A673 (cell line): ENCODE data around the gene TMEM255B. TPM values are rescaled to one million over a fixed set of nuclear protein-coding genes. Genes with fewer than 3 reads are reported as not detected.
"Not testable (repeated sequence)": the region's sequence is repeated elsewhere in the genome, so short reads cannot be mapped to it uniquely, and the experiment has no call there.

Experiments
- BruUV-seq: library from RNA; stranded (reverse); fragments of 400-500 nt; replicated peaks from 2 replicates; lab custom pipeline; 2021; lab: Mats Ljungman, UMichigan
- CTCF ChIA-PET: fragments of 300-600 bp; sonication (Branson Sonifier 250); formaldehyde crosslinking; loops from one replicate; lab custom pipeline; 2022; ENCODE audit warnings: antibody characterized with exemption; lab: Charles Lee
- POLR2A ChIA-PET: fragments of 300-600 bp; sonication (Branson Sonifier 250); formaldehyde crosslinking; loops from one replicate; lab custom pipeline; 2022; ENCODE audit warnings: antibody characterized with exemption; ENCODE audit not compliant: low non-redundant PET; lab: Charles Lee
- DNase-seq: peaks from one replicate; pipeline ENCODE4 v3.0.0-alpha.2; 2015; ENCODE audit warnings: low spot score
- H3K27ac ChIP-seq: fragments of 200-600 bp; sonication (generic); 2 replicates; pipeline ENCODE4 v1.5.1; 2016; ENCODE audit warnings: mixed run types, low read depth, mild to moderate bottlenecking, mixed read lengths, antibody characterized with exemption, low read length; ENCODE audit not compliant: poor library complexity, severe bottlenecking
- H3K27me3 ChIP-seq: fragments of 200-600 bp; sonication (generic); replicated peaks from 2 replicates; pipeline ENCODE4 v1.6.1; 2017; ENCODE audit warnings: mixed run types, low read depth, mild to moderate bottlenecking, mixed read lengths, antibody characterized with exemption, low read length; ENCODE audit not compliant: insufficient read depth, poor library complexity
- H3K36me3 ChIP-seq: fragments of 200-600 bp; sonication (generic); 2 replicates; pipeline ENCODE4 v1.6.1; 2016; ENCODE audit warnings: mixed run types, mild to moderate bottlenecking, mixed read lengths, antibody characterized with exemption, low read length; ENCODE audit not compliant: insufficient read depth, poor library complexity, severe bottlenecking
- H3K4me1 ChIP-seq: fragments of 200-600 bp; sonication (generic); 2 replicates; pipeline ENCODE4 v1.6.1; 2017; ENCODE audit warnings: mixed run types, mild to moderate bottlenecking, mixed read lengths, antibody characterized with exemption, low read length; ENCODE audit not compliant: insufficient read depth, poor library complexity, severe bottlenecking
- H3K4me3 ChIP-seq: fragments of 200-600 bp; sonication (generic); 2 replicates; pipeline ENCODE4 v1.5.1; 2016; ENCODE audit warnings: low read depth, mixed run types, mild to moderate bottlenecking, mixed read lengths, low read length; ENCODE audit not compliant: poor library complexity, severe bottlenecking
- H3K9me3 ChIP-seq: fragments of 200-600 bp; sonication (generic); 2 replicates; pipeline ENCODE4 v1.6.1; 2016; ENCODE audit warnings: mixed run types, low read depth, mild to moderate bottlenecking, mixed read lengths, antibody characterized with exemption, low read length; ENCODE audit not compliant: poor library complexity, severe bottlenecking
- EZH2 ChIP-seq: fragments of 200-600 bp; sonication (generic); IDR thresholded peaks from 2 replicates; pipeline ENCODE4 v1.6.1; 2017; ENCODE audit warnings: borderline replicate concordance, low read depth, mild to moderate bottlenecking, mixed read lengths, antibody characterized with exemption, low read length; ENCODE audit not compliant: poor library complexity, severe bottlenecking
- intact Hi-C: fragments of 100-400 bp; cut with micrococcal nuclease; formaldehyde crosslinking; loops from one replicate; pipeline ENCODE4 v1.10.0; 2022; ENCODE audit not compliant: unreplicated experiment
- total RNA-seq: library from RNA; stranded (reverse); gene quantifications from 2 replicates; pipeline ENCODE4 v1.2.3, GENCODE V29; 2021
- TF ChIP-seq, protein P1 (sequence below): fragments of 300-800, 200-600 bp; sonication (generic); conservative IDR thresholded peaks from 2 replicates; pipeline ENCODE4 v1.5.1; 2017; ENCODE audit warnings: low read depth, mild to moderate bottlenecking, antibody characterized with exemption, low read length, moderate library complexity, mixed read lengths

Gene TMEM255B
- total RNA-seq, 1 experiment from 2014 or later: 0.06 TPM

GRCh38 chr13:113789167-113789566, 30.1 kb downstream of the TMEM255B start:
- POLR2A ChIA-PET: no interaction called here
- H3K9me3 ChIP-seq: no peaks in the 10 kb centered on the region
- no peak for DNase-seq
- no peak overlapping the region for H3K27ac ChIP-seq
- no peaks in the 10 kb centered on the region for H3K36me3 ChIP-seq
- no peaks in the 10 kb centered on the region for H3K4me1 ChIP-seq
- CTCF ChIA-PET: no interaction called here
- peaks cover 34% of the 10 kb centered on the region for H3K27me3 ChIP-seq
- no TSS peak for BruUV-seq
- H3K4me3 ChIP-seq: no peak overlapping the region
- TF ChIP-seq, protein P1, sequence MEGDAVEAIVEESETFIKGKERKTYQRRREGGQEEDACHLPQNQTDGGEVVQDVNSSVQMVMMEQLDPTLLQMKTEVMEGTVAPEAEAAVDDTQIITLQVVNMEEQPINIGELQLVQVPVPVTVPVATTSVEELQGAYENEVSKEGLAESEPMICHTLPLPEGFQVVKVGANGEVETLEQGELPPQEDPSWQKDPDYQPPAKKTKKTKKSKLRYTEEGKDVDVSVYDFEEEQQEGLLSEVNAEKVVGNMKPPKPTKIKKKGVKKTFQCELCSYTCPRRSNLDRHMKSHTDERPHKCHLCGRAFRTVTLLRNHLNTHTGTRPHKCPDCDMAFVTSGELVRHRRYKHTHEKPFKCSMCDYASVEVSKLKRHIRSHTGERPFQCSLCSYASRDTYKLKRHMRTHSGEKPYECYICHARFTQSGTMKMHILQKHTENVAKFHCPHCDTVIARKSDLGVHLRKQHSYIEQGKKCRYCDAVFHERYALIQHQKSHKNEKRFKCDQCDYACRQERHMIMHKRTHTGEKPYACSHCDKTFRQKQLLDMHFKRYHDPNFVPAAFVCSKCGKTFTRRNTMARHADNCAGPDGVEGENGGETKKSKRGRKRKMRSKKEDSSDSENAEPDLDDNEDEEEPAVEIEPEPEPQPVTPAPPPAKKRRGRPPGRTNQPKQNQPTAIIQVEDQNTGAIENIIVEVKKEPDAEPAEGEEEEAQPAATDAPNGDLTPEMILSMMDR: no peak
- no peak for TF ChIP-seq EZH2
- intact Hi-C loops: no loop called here

GRCh38 chr13:113789931-113790330, 30.9 kb downstream of the TMEM255B start:
- BruUV-seq, H3K9me3 ChIP-seq, H3K36me3 ChIP-seq, H3K4me1 ChIP-seq, intact Hi-C loops, DNase-seq, CTCF ChIA-PET, POLR2A ChIA-PET, H3K4me3 ChIP-seq, H3K27ac ChIP-seq: not testable (repeated sequence)
- H3K27me3 ChIP-seq: peaks cover 27% of the 10 kb centered on the region

DNA sequence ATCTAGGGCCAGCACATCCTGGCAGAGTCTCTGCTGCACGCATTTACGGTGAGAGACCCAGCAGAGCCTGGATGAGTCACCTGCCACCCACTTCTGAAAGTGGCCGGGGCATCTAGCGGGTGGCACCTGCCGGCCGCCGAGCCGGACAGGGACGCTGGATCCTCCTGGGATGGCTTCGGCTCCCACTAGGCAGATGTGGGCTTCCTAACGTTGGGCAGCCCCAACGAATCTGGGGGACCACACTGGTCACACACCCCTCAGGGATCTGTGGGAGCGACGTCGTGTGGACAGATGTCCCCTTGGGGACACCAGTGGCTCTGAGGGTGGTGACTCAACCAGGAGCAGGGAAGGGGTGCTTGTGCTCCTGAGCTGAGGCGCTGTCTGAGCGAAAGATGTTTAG, 32.2 kb downstream of the TMEM255B start:
- intact Hi-C loops: no loop called here
- no TSS peak for BruUV-seq
- POLR2A ChIA-PET: no interaction called here
- H3K27me3 ChIP-seq: peaks cover 19% of the 10 kb centered on the region
- no peaks in the 10 kb centered on the region for H3K9me3 ChIP-seq
- H3K4me3 ChIP-seq: no peak overlapping the region
- DNase-seq: no peak
- H3K36me3 ChIP-seq: no peaks in the 10 kb centered on the region
- CTCF ChIA-PET: no interaction called here
- no peak overlapping the region for H3K27ac ChIP-seq
- H3K4me1 ChIP-seq: no peaks in the 10 kb centered on the region
- TF ChIP-seq, protein P1: no peak
- no peak for TF ChIP-seq EZH2

DNA sequence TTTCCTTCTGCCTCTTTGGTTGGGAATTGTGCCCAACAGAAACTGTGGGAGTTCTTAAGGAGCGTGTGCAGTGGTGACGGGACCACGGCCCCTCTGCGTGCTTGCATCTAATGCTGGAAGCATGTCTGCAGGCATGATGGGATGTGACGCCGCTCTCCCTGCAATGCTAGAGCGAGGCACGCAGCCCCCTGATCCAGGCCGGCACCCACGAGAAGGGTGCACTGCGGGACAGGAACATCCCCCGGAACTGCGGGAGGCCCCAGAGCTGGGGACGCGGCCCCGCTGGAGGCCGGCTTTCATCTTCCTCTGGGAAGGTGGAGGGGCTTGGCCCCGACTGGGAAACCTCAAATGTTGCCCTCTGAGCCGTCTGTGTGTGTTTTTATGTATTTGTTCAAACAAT, 32.7 kb downstream of the TMEM255B start:
- Histone ChIP-seq H3K4me3 (no peak overlapping the region), H3K9me3 (no peaks in the 10 kb centered on the region), H3K27me3 (peaks cover 19% of the 10 kb centered on the region), H3K36me3 (no peaks in the 10 kb centered on the region), H3K4me1 (no peaks in the 10 kb centered on the region), H3K27ac (no peak overlapping the region)
- POLR2A ChIA-PET: no interaction called here
- no peak for DNase-seq
- CTCF ChIA-PET: no interaction called here
- intact Hi-C loops: no loop called here
- TF ChIP-seq EZH2: no peak
- TF ChIP-seq, protein P1: no peak
- no TSS peak for BruUV-seq
